Mesendoderm (in vitro differentiated cells): ENCODE results near the gene HLCS.

Source experiments
- DNase-seq: peaks from one replicate; pipeline ENCODE4 v3.0.0; 2013
- H2AK5ac ChIP-seq: 2 replicates; pipeline ENCODE4 v1.6.1; 2013; ENCODE audit warnings: low read length, inconsistent platforms
- H2BK120ac ChIP-seq: 2 replicates; pipeline ENCODE4 v1.6.1; 2013; ENCODE audit warnings: low read depth, mild to moderate bottlenecking, low read length, moderate library complexity, mixed read lengths
- H2BK15ac ChIP-seq: replicated peaks from 2 replicates; pipeline ENCODE4 v1.6.1; 2013; ENCODE audit warnings: low read depth, mild to moderate bottlenecking, moderate library complexity
- H2BK5ac ChIP-seq: 2 replicates; pipeline ENCODE4 v1.6.1; 2013; ENCODE audit warnings: low read length, inconsistent platforms
- H3K18ac ChIP-seq: 2 replicates; pipeline ENCODE4 v1.6.1; 2013; ENCODE audit warnings: mild to moderate bottlenecking, low read length, mixed read lengths
- H3K23ac ChIP-seq: one replicate; pipeline ENCODE4 v1.6.1; 2013; ENCODE audit warnings: low read length
- H3K27ac ChIP-seq: 2 replicates; pipeline ENCODE4 v1.5.1; 2013; ENCODE audit warnings: low read depth, mild to moderate bottlenecking, inconsistent platforms, low read length, moderate library complexity
- H3K27me3 ChIP-seq: 2 replicates; pipeline ENCODE4 v1.6.1; 2013; ENCODE audit warnings: low read length, control low read depth, mild to moderate bottlenecking, inconsistent platforms; ENCODE audit not compliant: insufficient read depth, poor library complexity
- H3K36me3 ChIP-seq: 2 replicates; pipeline ENCODE4 v1.6.1; 2013; ENCODE audit warnings: low read length, inconsistent platforms; ENCODE audit not compliant: control insufficient read depth, insufficient read depth
- H3K4ac ChIP-seq: one replicate; pipeline ENCODE4 v1.6.1; 2013; ENCODE audit warnings: low read depth, mild to moderate bottlenecking, low read length, moderate library complexity
- H3K4me1 ChIP-seq: 2 replicates; pipeline ENCODE4 v1.6.1; 2013; ENCODE audit warnings: low read depth, low read length, inconsistent platforms; ENCODE audit not compliant: control insufficient read depth
- H3K4me2 ChIP-seq: 2 replicates; pipeline ENCODE4 v1.6.1; 2013; ENCODE audit warnings: low read length
- H3K4me3 ChIP-seq: 2 replicates; pipeline ENCODE4 v1.5.1; 2013; ENCODE audit warnings: mild to moderate bottlenecking, low read length
- H3K56ac ChIP-seq: one replicate; pipeline ENCODE4 v1.6.1; 2013; ENCODE audit warnings: low read length
- H3K79me1 ChIP-seq: 2 replicates; pipeline ENCODE4 v1.6.1; 2013; ENCODE audit warnings: low read length, inconsistent platforms
- H3K79me2 ChIP-seq: 2 replicates; pipeline ENCODE4 v1.6.1; 2013; ENCODE audit warnings: mild to moderate bottlenecking, low read length; ENCODE audit not compliant: control insufficient read depth, insufficient read depth
- H3K9ac ChIP-seq: 2 replicates; pipeline ENCODE4 v1.6.1; 2013; ENCODE audit warnings: low read length, inconsistent platforms
- H4K5ac ChIP-seq: one replicate; pipeline ENCODE4 v1.6.1; 2013; ENCODE audit warnings: low read length
- H4K8ac ChIP-seq: one replicate; pipeline ENCODE4 v1.6.1; 2013; ENCODE audit warnings: low read depth, mild to moderate bottlenecking, control low read depth, low read length, moderate library complexity
- WGBS: extraction: QIAGEN DNeasy Blood & Tissue Kit; methylation state at CpG from one replicate; pipeline ENCODE4 v1.1.7; 2013; ENCODE audit warnings: low lambda C conversion rate, missing lambda C conversion rate; ENCODE audit not compliant: insufficient coverage; ENCODE audit errors: extremely low coverage; 5-methylcytosine and 5-hydroxymethylcytosine counted together

HLCS gene

DNA sequence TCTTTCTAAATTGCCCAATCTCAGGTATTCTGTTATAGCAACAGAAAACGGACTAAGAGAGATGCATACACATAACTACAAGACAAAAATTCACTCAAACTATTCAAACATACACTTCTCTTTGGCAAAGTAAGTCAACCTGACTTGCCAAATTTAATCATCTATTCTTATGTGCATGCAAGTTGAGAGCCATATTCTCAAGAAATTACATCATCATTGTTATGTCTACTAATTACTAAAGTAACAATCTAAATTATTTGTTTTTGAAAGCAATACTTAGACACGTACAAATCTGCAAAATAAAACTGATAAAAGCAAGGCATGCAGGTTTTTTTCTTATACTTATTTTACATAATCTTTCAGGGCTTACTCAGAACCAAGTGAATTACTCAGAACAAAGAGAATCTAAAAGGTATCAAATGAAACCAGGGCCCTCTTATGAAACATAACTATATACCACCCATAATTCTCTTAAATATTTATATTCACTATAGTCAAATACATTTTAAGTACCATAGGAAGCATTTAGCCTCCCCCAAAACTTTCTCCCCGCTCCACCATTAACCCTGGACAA, 62.3 kb downstream of the HLCS start:
- H3K79me2 ChIP-seq: no peaks in the 10 kb centered on the region
- no peak overlapping the region for H2BK5ac ChIP-seq
- no peak overlapping the region for H4K5ac ChIP-seq
- H3K4me1 ChIP-seq: no peaks in the 10 kb centered on the region
- no peak overlapping the region for H2BK120ac ChIP-seq
- no CpG with 5 or more reads among the region's 3 CpGs for WGBS
- H3K9ac ChIP-seq: no peak overlapping the region
- no peak overlapping the region for H3K18ac ChIP-seq
- no peak overlapping the region for H3K23ac ChIP-seq
- no peaks in the 10 kb centered on the region for H3K27me3 ChIP-seq
- no peak for DNase-seq
- H3K79me1 ChIP-seq: no peaks in the 10 kb centered on the region
- H3K56ac ChIP-seq: no peak overlapping the region
- H4K8ac ChIP-seq: no peak overlapping the region
- no peak overlapping the region for H3K4me3 ChIP-seq
- H3K4me2 ChIP-seq: no peak overlapping the region
- H3K27ac ChIP-seq: no peak overlapping the region
- H2AK5ac ChIP-seq: no peak overlapping the region
- H2BK15ac ChIP-seq: no peak overlapping the region
- H3K36me3 ChIP-seq: no peaks in the 10 kb centered on the region
- H3K4ac ChIP-seq: no peak overlapping the region

DNA sequence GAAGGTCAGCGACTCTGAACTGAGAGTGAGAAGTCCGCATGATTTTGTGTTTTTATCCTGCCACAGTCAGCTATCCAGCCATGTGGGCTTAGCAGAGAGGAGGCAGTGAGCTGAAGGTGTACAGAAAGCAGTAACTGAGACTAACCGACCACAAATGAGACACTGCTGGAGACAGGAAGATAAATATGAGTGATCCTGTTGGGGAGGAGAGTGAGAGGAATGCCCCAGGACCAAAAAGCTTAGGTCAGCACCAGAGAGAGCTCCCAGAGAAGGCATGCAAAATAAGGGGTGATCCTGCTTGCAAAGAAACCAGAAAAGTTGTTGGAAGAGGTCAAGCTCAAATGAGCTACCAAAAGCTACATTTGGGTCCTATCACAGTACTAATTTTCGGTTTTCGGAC, 63.7 kb downstream of the HLCS start:
- Histone ChIP-seq H2BK120ac (no peak overlapping the region), H4K5ac (no peak overlapping the region), H3K4ac (no peak overlapping the region), H3K36me3 (no peaks in the 10 kb centered on the region), H3K9ac (no peak overlapping the region), H2BK15ac (no peak overlapping the region), H3K18ac (no peak overlapping the region), H3K27me3 (no peaks in the 10 kb centered on the region), H3K79me2 (no peaks in the 10 kb centered on the region), H3K4me2 (no peak overlapping the region), H2AK5ac (no peak overlapping the region), H3K23ac (no peak overlapping the region), H3K56ac (no peak overlapping the region), H2BK5ac (no peak overlapping the region), H4K8ac (no peak overlapping the region), H3K79me1 (no peaks in the 10 kb centered on the region), H3K4me1 (no peaks in the 10 kb centered on the region), H3K4me3 (no peak overlapping the region), H3K27ac (no peak overlapping the region)
- WGBS: no CpG with 5 or more reads among the region's 5 CpGs
- DNase-seq: no peak

DNA sequence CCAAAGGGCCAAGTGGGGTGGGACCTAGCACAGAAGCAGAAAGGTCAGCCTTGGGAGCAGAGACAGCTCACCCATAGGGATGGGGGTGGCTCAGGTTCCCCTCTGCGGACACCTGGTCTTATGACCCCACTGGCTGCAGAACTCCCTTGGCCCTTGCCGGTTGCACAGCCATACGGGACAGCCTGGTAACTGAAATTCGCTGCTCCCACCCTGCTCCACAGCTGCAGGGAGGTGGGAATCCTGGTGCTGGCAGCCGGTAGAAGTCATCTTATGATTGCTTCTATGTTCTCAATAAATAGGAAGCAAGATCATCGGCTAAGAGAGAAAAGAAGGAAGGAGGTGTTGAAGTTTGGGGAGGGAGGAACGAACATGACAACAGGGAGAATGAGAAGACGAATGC, 64.1 kb downstream of the HLCS start:
- no peak overlapping the region for H3K9ac ChIP-seq
- no peak overlapping the region for H3K18ac ChIP-seq
- no peaks in the 10 kb centered on the region for H3K79me2 ChIP-seq
- no peak overlapping the region for H3K56ac ChIP-seq
- no peak overlapping the region for H4K5ac ChIP-seq
- no peak for DNase-seq
- H2BK15ac ChIP-seq: no peak overlapping the region
- no peak overlapping the region for H2BK5ac ChIP-seq
- no peak overlapping the region for H3K4me2 ChIP-seq
- no CpG with 5 or more reads among the region's 8 CpGs for WGBS
- no peaks in the 10 kb centered on the region for H3K36me3 ChIP-seq
- no peak overlapping the region for H4K8ac ChIP-seq
- no peak overlapping the region for H3K4ac ChIP-seq
- H2AK5ac ChIP-seq: no peak overlapping the region
- no peaks in the 10 kb centered on the region for H3K4me1 ChIP-seq
- H2BK120ac ChIP-seq: no peak overlapping the region
- no peaks in the 10 kb centered on the region for H3K79me1 ChIP-seq
- H3K23ac ChIP-seq: no peak overlapping the region
- no peak overlapping the region for H3K27ac ChIP-seq
- no peak overlapping the region for H3K4me3 ChIP-seq
- no peaks in the 10 kb centered on the region for H3K27me3 ChIP-seq

DNA sequence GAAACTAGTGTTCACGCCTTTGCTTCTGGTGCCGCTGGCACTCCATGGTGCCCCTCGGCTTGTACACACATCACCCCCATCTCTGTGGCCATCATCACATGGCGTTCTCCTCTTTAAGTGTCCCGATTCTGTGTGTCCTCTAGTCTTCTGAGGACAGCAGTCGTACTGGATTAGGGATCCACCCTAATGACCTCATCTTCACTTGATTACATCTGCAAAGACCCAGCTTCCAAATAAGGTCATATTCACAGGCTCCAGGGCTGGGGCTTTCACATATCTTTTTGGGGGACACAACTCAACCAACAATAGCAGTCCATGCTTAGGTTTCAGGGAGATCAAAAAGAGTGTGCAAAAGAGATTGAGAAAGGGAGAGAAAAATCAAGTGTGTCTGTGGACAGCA, 64.9 kb downstream of the HLCS start:
- H4K8ac ChIP-seq: no peak overlapping the region
- no CpG with 5 or more reads among the region's 6 CpGs for WGBS
- H3K9ac ChIP-seq: no peak overlapping the region

DNA sequence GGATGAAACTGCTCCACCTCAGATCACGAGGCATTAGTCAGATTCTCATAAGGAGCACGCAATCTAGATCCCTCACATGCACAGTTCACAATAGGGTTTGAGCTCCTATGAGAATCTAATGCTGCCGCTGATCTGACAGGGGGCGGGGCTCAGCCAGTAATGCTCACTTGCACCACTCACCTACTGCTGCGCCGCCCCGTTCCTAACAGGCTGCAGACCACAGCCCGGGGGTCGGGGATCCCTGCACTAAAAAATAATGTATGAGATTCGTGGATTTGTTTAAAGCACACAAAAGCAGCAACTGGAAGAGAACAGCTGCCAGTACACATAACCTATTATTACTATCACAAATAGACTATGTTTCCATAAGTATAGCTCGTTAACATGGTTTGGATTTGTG, 72.9 kb downstream of the HLCS start:
- H3K4ac ChIP-seq: no peak overlapping the region
- no peak overlapping the region for H4K8ac ChIP-seq
- no peak overlapping the region for H3K4me3 ChIP-seq
- no peak overlapping the region for H2BK120ac ChIP-seq
- H3K79me1 ChIP-seq: no peaks in the 10 kb centered on the region
- no peak for DNase-seq
- H3K36me3 ChIP-seq: no peaks in the 10 kb centered on the region
- H3K9ac ChIP-seq: no peak overlapping the region
- no peak overlapping the region for H3K23ac ChIP-seq
- H3K27ac ChIP-seq: no peak overlapping the region
- no peak overlapping the region for H3K4me2 ChIP-seq
- no peak overlapping the region for H2BK5ac ChIP-seq
- H4K5ac ChIP-seq: no peak overlapping the region
- WGBS: no CpG with 5 or more reads among the region's 11 CpGs
- H2AK5ac ChIP-seq: no peak overlapping the region
- no peaks in the 10 kb centered on the region for H3K79me2 ChIP-seq
- no peaks in the 10 kb centered on the region for H3K27me3 ChIP-seq
- no peaks in the 10 kb centered on the region for H3K4me1 ChIP-seq
- H3K18ac ChIP-seq: no peak overlapping the region
- H2BK15ac ChIP-seq: no peak overlapping the region
- no peak overlapping the region for H3K56ac ChIP-seq

More for the DNA sequence above, 64.9 kb downstream of the HLCS start:
- Histone ChIP-seq H2BK5ac (no peak overlapping the region), H2BK120ac (no peak overlapping the region), H3K79me2 (no peaks in the 10 kb centered on the region), H3K23ac (no peak overlapping the region), H3K56ac (no peak overlapping the region), H3K27me3 (no peaks in the 10 kb centered on the region), H4K5ac (no peak overlapping the region), H3K4me2 (no peak overlapping the region), H2BK15ac (no peak overlapping the region), H3K4ac (no peak overlapping the region), H3K4me3 (no peak overlapping the region), H3K18ac (no peak overlapping the region), H3K79me1 (no peaks in the 10 kb centered on the region), H3K36me3 (no peaks in the 10 kb centered on the region), H3K4me1 (no peaks in the 10 kb centered on the region), H3K27ac (no peak overlapping the region), H2AK5ac (no peak overlapping the region)
- DNase-seq: no peak

DNA sequence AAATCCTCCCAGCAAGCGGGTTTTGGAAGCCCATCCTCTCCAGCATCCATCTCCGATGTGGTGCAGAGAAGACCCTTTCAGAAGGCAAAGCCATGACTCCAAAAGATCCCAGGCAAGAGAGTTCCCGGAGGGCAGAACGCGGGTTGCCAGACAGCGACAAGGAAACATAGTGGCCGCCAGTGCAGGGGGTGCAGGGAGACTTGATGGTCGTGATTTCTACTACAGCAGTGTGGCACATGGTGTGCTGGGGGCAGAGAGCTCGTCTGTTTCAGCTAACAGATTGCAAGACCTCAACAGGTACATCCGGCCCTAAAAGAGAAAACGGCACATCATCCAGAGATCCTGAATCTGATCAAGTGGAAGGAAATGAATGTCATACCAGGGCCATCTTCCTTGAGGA, 74.3 kb downstream of the HLCS start:
- H3K36me3 ChIP-seq: no peaks in the 10 kb centered on the region
- no peak overlapping the region for H3K4me3 ChIP-seq
- H3K4me2 ChIP-seq: no peak overlapping the region
- no peak overlapping the region for H3K9ac ChIP-seq
- H3K18ac ChIP-seq: no peak overlapping the region
- no peak overlapping the region for H3K56ac ChIP-seq
- no peaks in the 10 kb centered on the region for H3K27me3 ChIP-seq
- no peaks in the 10 kb centered on the region for H3K79me2 ChIP-seq
- H3K23ac ChIP-seq: no peak overlapping the region
- no peaks in the 10 kb centered on the region for H3K79me1 ChIP-seq
- no peak overlapping the region for H2AK5ac ChIP-seq
- no peak overlapping the region for H2BK120ac ChIP-seq
- no peak overlapping the region for H4K5ac ChIP-seq
- H3K27ac ChIP-seq: no peak overlapping the region
- H4K8ac ChIP-seq: no peak overlapping the region
- H2BK15ac ChIP-seq: no peak overlapping the region
- WGBS: no CpG with 5 or more reads among the region's 11 CpGs
- H3K4ac ChIP-seq: no peak overlapping the region
- DNase-seq: no peak
- H3K4me1 ChIP-seq: no peaks in the 10 kb centered on the region
- no peak overlapping the region for H2BK5ac ChIP-seq
